Measurements from ENCODE around the gene NFIA.

NFIA gene

DNA sequence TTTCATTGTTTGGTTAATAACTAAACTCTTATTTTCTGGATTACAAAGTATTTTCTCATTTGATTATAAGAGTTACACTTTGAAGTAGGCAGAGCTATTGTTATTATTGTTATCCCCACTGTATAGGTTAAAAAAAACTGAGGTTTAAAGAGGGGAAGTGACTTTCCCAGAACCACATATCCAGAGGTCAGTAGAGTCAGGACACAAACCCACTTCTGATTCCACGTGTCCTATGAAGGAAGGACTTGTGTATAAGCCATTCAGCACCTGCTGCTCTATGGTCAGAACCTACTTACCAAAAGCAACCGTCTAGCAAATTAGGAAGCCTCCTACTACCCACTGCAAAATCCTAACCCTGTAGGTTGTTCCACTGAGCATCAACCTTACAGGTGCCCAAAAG, 351.3 kb downstream of the NFIA start:
- ChIA-PET POLR2A (no interaction called here), CTCF (interaction anchor here (0.6 to 0.7 kb wide), 2 partner anchors 99 to 393 kb away, joined by 3 to 4 read pairs; no protein-coding TSS in a partner anchor)
- Histone ChIP-seq H3K36me3 (ENCODE audit: control insufficient read depth in 2 of 2, insufficient read depth in 1 of 2, low read length in 2 of 2) (peaks cover 0 to 2% of the 10 kb centered on the region in 2 experiments; a peak in 1 of 3 replicates), H3K4me3 (ENCODE audit: low read depth, low read length) (no peak overlapping the region), H3K9me3 (ENCODE audit: control insufficient read depth, insufficient read depth, low read depth, low read length) (no peaks in the 10 kb centered on the region), H3K4me1 (ENCODE audit: control insufficient read depth, insufficient read depth, low read length) (no peaks in the 10 kb centered on the region), H3K27ac (ENCODE audit: extremely low read depth, low read depth, low read length) (no peak overlapping the region)
- no peak for TF ChIP-seq ZNF174 (tag by site-specific recombination; IDR thresholded peaks at IDR 0.05)
- TF ChIP-seq, protein P1, sequence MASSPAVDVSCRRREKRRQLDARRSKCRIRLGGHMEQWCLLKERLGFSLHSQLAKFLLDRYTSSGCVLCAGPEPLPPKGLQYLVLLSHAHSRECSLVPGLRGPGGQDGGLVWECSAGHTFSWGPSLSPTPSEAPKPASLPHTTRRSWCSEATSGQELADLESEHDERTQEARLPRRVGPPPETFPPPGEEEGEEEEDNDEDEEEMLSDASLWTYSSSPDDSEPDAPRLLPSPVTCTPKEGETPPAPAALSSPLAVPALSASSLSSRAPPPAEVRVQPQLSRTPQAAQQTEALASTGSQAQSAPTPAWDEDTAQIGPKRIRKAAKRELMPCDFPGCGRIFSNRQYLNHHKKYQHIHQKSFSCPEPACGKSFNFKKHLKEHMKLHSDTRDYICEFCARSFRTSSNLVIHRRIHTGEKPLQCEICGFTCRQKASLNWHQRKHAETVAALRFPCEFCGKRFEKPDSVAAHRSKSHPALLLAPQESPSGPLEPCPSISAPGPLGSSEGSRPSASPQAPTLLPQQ (tag by site-specific recombination; IDR thresholded peaks at IDR 0.05): no peak

DNA sequence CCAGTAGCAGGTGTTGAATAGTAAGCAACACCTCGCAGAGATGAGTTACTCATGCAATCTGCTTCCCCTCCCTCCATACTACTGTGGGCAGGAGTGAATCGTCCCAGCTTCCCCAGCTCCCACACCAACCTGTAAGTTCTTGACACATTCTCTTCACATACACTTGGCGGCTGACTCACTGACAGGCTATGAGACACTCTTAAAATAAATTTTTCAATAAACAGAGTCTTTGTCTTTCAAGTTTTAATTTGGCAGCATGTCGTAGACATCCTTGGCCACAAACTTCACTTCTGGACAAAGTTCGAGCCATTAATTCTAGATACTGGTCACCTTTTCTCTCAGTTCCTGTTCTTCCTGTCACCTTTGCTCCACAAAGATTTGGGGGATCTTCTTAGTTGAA, 351.9 kb downstream of the NFIA start:
- CTCF ChIA-PET: no interaction called here
- Histone ChIP-seq H3K27ac (ENCODE audit: extremely low read depth, low read depth, low read length) (no peak overlapping the region), H3K4me3 (ENCODE audit: low read depth, low read length) (no peak overlapping the region), H3K36me3 (ENCODE audit: control insufficient read depth in 2 of 2, insufficient read depth in 1 of 2, low read length in 2 of 2) (peaks cover 0 to 2% of the 10 kb centered on the region in 2 experiments; a peak in 1 of 3 replicates), H3K9me3 (ENCODE audit: control insufficient read depth, insufficient read depth, low read depth, low read length) (no peaks in the 10 kb centered on the region), H3K4me1 (ENCODE audit: control insufficient read depth, insufficient read depth, low read length) (no peaks in the 10 kb centered on the region)
- POLR2A ChIA-PET: no interaction called here
- TF ChIP-seq ZEB2 (tag by site-specific recombination; IDR thresholded peaks at IDR 0.05): no peak
- no peak for TF ChIP-seq ZNF76 (tag by site-specific recombination; IDR thresholded peaks at IDR 0.05; ENCODE audit: borderline replicate concordance, low read depth)
- TF ChIP-seq ZBTB44 (tag by site-specific recombination; IDR thresholded peaks at IDR 0.05): no peak
- TF ChIP-seq ZNF354C (tag by site-specific recombination; IDR thresholded peaks at IDR 0.05; ENCODE audit: borderline replicate concordance, low read depth): no peak
- no peak for TF ChIP-seq ZNF155 (tag by site-specific recombination; IDR thresholded peaks at IDR 0.05)
- TF ChIP-seq, protein P2, sequence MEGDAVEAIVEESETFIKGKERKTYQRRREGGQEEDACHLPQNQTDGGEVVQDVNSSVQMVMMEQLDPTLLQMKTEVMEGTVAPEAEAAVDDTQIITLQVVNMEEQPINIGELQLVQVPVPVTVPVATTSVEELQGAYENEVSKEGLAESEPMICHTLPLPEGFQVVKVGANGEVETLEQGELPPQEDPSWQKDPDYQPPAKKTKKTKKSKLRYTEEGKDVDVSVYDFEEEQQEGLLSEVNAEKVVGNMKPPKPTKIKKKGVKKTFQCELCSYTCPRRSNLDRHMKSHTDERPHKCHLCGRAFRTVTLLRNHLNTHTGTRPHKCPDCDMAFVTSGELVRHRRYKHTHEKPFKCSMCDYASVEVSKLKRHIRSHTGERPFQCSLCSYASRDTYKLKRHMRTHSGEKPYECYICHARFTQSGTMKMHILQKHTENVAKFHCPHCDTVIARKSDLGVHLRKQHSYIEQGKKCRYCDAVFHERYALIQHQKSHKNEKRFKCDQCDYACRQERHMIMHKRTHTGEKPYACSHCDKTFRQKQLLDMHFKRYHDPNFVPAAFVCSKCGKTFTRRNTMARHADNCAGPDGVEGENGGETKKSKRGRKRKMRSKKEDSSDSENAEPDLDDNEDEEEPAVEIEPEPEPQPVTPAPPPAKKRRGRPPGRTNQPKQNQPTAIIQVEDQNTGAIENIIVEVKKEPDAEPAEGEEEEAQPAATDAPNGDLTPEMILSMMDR (tag by site-specific recombination; IDR thresholded peaks at IDR 0.05): no peak
- TF ChIP-seq TRIM28 (IDR thresholded peaks at IDR 0.05; ENCODE audit: borderline replicate concordance, low read length): no peak
- TF ChIP-seq SALL2 (tag by site-specific recombination; IDR thresholded peaks at IDR 0.05; ENCODE audit: borderline replicate concordance): no peak
- no peak for TF ChIP-seq ZNF19 (tag by site-specific recombination; IDR thresholded peaks at IDR 0.05; ENCODE audit: low read depth)
- TF ChIP-seq, protein P3, sequence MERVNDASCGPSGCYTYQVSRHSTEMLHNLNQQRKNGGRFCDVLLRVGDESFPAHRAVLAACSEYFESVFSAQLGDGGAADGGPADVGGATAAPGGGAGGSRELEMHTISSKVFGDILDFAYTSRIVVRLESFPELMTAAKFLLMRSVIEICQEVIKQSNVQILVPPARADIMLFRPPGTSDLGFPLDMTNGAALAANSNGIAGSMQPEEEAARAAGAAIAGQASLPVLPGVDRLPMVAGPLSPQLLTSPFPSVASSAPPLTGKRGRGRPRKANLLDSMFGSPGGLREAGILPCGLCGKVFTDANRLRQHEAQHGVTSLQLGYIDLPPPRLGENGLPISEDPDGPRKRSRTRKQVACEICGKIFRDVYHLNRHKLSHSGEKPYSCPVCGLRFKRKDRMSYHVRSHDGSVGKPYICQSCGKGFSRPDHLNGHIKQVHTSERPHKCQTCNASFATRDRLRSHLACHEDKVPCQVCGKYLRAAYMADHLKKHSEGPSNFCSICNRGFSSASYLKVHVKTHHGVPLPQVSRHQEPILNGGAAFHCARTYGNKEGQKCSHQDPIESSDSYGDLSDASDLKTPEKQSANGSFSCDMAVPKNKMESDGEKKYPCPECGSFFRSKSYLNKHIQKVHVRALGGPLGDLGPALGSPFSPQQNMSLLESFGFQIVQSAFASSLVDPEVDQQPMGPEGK (tag by site-specific recombination; IDR thresholded peaks at IDR 0.05): no peak
- TF ChIP-seq, protein P4, sequence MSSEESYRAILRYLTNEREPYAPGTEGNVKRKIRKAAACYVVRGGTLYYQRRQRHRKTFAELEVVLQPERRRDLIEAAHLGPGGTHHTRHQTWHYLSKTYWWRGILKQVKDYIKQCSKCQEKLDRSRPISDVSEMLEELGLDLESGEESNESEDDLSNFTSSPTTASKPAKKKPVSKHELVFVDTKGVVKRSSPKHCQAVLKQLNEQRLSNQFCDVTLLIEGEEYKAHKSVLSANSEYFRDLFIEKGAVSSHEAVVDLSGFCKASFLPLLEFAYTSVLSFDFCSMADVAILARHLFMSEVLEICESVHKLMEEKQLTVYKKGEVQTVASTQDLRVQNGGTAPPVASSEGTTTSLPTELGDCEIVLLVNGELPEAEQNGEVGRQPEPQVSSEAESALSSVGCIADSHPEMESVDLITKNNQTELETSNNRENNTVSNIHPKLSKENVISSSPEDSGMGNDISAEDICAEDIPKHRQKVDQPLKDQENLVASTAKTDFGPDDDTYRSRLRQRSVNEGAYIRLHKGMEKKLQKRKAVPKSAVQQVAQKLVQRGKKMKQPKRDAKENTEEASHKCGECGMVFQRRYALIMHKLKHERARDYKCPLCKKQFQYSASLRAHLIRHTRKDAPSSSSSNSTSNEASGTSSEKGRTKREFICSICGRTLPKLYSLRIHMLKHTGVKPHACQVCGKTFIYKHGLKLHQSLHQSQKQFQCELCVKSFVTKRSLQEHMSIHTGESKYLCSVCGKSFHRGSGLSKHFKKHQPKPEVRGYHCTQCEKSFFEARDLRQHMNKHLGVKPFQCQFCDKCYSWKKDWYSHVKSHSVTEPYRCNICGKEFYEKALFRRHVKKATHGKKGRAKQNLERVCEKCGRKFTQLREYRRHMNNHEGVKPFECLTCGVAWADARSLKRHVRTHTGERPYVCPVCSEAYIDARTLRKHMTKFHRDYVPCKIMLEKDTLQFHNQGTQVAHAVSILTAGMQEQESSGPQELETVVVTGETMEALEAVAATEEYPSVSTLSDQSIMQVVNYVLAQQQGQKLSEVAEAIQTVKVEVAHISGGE (tag by site-specific recombination; conservative IDR thresholded peaks at IDR 0.05; ENCODE audit: low read depth): no peak
- TF ChIP-seq ZNF561 (tag by site-specific recombination; IDR thresholded peaks at IDR 0.05; ENCODE audit: borderline replicate concordance): no peak
- TF ChIP-seq ZNF488 (tag by site-specific recombination; IDR thresholded peaks at IDR 0.05): no peak
- no peak for TF ChIP-seq ZSCAN4 (tag by site-specific recombination; IDR thresholded peaks at IDR 0.05)
- no peak for TF ChIP-seq ZBTB17 (tag by site-specific recombination; IDR thresholded peaks at IDR 0.05)
- TF ChIP-seq, protein P5, sequence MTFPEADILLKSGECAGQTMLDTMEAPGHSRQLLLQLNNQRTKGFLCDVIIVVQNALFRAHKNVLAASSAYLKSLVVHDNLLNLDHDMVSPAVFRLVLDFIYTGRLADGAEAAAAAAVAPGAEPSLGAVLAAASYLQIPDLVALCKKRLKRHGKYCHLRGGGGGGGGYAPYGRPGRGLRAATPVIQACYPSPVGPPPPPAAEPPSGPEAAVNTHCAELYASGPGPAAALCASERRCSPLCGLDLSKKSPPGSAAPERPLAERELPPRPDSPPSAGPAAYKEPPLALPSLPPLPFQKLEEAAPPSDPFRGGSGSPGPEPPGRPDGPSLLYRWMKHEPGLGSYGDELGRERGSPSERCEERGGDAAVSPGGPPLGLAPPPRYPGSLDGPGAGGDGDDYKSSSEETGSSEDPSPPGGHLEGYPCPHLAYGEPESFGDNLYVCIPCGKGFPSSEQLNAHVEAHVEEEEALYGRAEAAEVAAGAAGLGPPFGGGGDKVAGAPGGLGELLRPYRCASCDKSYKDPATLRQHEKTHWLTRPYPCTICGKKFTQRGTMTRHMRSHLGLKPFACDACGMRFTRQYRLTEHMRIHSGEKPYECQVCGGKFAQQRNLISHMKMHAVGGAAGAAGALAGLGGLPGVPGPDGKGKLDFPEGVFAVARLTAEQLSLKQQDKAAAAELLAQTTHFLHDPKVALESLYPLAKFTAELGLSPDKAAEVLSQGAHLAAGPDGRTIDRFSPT (tag by site-specific recombination; IDR thresholded peaks at IDR 0.05): no peak
- no peak for TF ChIP-seq RBAK (tag by site-specific recombination; IDR thresholded peaks at IDR 0.05)

All from HEK293 (cell line).